GM19463 (cell line): ENCODE data around the gene ALKBH6.
A peak's percentile ranks its signal among the peaks of the same experiment; 100 is the strongest.
"Not testable (repeated sequence)": the region's sequence is repeated elsewhere in the genome, so short reads cannot be mapped to it uniquely, and the experiment has no call there.

ENCODE experiments used
- ATAC-seq: cut with Tn5 transposase; IDR thresholded peaks from one replicate; pipeline ENCODE4 v1.9.1; 2021; ENCODE audit warnings: mild to moderate bottlenecking, moderate library complexity; ENCODE audit not compliant: unreplicated experiment

The ALKBH6 gene

DNA sequence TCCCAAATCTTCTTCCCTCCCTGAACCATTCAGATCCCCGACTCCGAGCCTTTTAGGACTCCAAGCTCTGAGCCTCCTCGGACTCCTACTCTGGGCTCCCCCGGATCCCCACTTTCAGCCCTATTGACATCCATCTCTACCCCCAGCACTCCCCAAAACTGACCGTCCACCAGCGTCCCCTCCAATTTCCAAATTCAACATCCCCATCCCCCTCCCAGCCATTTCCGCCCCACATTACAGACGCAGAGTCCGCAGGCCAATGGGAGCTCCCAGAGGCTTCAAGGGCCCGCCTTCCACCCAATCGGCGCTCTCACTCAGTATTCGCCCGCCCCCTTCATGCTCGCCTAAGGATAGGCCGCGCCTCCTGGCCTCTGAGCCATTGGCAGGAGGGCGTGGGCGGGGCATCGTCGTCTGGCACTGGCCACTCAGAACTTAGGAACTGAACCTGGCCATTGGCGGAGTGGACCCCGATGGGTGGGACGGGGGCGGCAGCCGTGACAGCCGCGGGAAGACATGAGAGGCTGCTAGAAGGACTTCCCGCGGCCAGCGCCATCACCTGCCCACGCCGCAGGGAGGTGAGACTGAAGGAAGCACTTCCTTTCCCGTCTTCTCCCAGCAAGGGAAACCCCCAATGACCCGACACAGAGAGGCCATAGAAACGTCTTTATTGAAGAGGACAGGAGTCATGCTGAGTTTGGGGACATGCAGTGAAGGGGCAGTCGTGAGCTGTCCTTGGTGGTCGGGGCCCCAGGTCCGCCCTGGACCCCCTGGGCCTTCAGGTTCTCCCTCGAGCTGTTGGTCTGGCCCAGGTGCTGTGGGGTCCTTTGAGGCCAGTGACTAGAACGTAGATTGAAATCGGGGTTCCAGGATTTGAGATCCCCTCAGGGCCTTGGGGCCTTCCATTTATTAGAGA is at the start of gene ALKBH6:
TSS of gene ALKBH6 (minus strand) at position 202 of the 913 bp plus-strand sequence. CDS start 816 bp downstream, outside the sequence.
- peak; percentile 98 for ATAC-seq

DNA sequence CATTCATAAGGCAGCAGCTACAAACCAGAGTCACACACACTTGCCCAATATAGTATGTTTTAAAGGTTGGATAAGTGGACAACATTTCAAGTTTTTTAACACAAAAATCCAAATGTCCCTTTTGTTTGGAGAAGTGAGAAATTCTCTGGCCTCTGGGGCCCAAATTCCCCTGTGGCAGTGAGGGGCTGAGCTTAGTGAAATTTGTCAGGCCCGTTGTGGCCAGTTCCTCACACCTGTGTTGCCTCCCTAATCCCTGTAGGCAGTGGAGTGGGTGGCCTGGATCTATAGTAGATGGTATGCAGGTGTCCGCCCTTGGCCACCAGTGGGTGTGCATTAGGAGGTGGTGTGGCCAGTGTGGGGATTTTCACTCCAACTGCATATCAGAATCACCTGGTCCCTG is 47.4 kb upstream of the ALKBH6 start:
- no peak for ATAC-seq

DNA sequence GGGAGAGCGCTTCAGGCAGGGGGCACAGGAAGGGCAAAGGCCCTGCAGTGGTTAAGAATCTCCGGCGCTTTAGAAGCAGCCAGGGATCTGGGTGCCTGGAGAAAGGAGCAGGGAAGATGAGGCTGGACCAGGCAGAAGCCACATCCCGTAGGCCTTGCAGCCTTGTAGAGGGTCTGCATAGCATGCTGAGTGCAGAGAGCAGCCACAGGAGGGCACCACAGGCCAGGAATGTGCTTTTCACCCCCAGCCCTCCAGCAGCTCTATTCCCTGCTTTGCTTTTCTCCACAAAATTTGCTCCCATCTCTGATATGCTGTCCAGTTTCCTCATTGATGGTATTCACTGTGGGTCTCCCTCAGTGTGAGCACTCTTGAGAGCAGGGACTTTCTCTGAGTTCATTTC is 46.4 kb upstream of the ALKBH6 start:
- no peak for ATAC-seq

DNA sequence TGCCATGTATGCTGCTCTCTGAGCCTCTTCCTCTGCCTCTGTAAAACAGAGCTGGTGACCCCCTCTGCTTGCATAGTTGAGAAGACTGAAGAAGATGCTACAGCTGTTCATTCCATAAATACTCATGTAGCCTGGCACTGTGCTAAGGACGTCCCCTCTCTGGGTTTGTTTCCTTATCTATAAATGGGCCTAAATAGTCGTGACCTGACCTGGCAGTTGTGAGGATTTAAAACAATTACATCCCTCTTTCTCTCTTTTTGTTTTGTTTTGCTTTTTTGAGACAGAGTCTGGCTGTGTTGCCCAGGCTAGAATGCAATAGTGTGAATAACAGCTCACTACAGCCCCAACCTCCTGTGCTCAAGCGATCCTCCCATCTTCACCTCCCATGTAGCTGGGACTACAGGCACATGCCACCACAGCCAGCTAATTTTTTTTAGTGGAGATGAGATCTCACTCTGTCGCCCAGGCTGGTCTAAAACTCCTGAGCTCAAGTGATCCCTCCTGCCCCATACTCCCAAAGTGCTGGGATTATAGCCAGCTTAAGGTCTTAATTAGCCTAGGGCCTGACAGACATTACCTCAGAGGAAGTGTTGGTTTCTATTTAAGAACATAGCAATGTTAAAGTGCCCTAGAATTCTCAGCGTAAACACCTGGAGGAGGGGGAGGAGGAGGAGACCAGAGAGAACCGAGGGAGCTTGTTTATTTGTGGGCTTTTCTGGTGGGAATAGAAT is 45.3 kb upstream of the ALKBH6 start:
- no peak for ATAC-seq

DNA sequence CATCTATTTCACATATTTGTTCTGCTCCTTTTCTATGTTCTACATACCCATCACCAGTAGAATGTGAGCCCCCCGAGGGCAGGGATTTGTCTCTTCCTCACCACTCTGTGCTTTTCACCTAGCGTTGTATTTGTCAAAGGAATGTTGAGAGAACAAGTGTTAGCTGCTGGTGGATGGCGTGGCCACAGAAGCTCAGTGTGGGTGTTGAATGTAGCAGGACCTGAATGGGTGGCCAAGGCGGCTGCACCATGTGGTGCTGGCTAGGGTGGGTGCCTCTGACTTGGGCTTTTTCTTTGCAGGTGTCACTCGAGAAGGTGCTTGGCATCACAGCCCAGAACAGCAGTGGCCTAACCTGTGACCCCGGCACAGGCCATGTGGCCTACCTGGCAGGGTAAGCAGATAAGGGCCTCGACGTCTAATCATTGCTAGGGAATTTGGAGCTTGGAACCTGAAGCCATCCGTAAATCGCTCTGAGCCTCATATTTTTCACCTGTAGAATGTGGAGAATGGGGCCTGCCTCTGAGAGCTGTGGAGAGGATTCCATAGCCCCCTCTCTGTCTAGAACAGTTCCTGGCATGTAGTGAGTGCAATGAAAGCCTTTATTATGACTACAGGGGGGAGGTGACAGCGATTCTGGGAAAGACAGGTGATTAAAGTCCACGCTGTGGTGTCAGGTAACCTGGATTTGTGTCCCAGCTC is 44.6 kb upstream of the ALKBH6 start:
- ATAC-seq: no peak

DNA sequence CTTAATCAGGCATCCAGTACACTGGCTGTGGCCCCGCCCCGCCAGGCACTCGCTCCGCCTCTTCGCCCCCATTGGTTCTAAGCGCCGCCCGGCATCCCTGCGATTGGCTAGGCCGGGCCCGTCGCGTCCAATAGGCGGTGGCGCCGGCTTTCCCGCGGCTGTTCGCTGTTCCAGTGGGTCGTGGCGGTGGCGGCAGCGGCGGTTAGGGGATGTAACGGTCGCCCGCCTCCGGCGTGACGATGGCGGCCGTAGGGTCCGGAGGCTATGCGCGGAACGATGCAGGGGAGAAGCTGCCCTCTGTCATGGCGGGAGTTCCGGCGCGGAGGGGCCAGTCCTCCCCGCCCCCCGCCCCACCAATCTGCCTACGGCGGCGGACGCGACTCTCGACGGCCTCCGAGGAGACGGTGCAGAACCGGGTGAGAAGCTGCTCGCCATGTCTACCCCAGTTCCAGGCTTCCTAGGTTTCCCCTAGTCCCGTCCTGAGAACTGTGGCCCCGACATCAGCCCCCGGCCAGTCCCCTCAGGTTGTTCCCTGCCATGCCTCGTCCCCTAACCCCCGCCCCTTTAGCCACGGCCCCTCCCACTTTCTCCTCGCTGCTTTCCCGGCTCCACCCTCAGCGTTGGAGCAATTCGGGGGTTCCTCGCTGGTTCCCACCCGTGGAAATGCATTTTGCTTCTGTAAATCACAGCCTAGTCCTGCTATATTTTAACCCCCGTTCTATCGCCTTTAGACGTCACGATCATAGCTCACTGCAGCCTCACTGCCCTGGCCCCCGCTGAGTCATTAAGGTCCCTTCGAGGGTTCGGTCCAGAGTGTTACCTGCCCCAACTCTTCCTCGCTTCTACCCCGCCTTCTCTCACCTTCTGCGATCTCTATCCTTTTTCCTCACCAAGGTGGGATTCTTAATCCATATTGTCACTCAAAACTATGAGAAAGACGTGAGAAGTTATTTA is 41.0 kb upstream of the ALKBH6 start, which contains the start of gene WDR62:
TSS of gene WDR62 (plus strand) at position 165 of the 954 bp plus-strand sequence. CDS start at position 240, 75 bp downstream.
- peak; percentile 64 for ATAC-seq

DNA sequence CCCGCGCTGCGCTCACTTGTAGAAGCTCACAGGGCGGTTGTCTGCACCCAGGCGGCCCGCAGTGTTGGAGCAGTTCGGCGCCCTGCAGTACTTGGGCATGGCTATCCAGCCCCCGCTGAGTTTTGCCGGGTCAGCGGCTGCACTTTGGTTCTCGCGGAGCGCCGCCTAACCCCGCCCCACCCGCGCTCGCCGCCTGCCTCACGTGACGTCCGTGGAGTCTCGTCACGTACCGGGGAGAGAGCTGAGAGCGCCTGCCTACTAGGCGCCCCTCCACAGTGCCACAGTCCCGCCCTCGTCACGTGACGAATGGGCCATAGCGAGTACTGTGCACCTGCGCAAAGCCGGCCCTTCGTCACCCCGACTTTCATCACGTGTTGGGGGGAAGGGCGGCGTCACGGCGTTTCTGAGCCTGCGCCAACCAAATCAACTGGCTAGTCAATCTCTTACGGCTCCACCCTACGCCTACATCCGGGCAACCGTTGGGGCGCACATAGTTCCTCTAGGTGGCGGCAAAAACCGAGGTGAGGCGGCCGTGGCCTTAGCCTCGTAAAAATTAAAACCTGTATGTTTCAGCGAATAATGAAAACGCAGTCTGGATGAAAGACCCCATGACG is 40.2 kb upstream of the ALKBH6 start, which contains the start of gene THAP8:
TSS of gene THAP8 (minus strand) at position 167 of the 614 bp plus-strand sequence. CDS start at position 99, 68 bp downstream.
- ATAC-seq: peak; percentile 82

DNA sequence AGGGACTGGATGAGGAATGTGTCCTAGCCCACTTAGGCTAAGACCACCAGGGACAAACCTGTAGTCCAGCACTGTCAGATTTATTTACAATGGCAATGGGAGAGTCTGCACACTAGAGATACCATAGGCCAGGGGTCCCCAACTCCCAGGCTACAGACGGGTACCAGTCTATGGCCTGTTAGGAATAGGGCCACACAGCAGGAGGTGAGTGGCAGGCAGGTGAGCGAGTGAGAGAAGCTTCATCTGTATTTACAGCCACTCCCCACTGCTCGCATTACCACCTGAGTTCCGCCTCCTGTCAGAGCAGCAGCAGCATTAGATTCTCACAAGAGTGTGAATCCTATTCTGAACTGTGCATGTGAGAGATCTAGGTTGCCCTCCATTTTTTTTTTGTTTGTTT is 37.6 kb upstream of the ALKBH6 start:
- ATAC-seq: no peak

DNA sequence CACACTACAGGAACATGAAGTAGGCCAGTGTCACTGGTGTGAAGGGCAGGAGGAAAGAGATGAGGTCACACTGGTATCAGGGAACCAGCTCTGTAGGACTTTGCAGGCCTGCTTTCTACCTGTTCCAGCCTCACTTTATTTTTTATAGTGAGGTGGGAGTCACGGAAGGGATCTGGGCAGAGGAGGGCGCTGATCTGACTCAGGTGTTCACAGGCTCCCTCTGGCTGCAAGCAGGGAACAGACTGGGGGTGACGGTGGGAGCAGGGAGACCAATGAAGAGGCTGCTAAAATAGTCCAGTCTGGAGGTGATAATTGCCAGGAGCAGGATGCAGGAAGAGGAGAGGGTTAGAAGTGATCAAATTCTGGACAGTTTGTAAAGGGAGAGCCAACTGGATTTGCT is 37.2 kb upstream of the ALKBH6 start:
- no peak for ATAC-seq

DNA sequence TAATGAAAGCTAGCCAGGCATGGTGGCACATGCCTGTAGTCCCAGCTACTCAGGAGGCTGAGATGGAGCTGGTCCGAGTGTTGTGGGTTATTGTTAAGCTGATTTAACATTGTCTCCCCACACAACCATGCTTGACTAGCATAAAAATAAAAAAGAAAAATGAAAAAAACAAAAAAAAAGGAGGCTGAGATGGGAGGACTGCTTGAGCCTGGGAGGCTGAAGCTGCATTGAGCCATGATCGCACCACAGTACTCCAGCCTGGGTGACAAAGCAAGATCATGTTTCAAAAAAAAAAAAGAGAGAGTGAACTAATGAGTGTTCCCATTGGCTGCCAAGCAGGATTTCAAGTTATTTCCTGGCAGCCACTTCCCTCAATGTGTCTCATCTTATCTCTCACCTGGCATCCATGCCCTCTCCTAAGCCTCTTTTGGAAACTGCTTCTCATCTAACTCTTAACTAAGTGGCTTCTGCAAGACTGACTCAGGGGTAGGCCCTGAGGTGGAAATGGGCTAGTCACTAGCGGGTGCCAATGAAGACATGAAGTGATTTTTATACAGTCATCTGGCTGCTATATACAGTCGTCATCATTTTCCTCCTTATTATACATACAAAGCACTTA is 35.2 kb upstream of the ALKBH6 start:
- no peak for ATAC-seq

DNA sequence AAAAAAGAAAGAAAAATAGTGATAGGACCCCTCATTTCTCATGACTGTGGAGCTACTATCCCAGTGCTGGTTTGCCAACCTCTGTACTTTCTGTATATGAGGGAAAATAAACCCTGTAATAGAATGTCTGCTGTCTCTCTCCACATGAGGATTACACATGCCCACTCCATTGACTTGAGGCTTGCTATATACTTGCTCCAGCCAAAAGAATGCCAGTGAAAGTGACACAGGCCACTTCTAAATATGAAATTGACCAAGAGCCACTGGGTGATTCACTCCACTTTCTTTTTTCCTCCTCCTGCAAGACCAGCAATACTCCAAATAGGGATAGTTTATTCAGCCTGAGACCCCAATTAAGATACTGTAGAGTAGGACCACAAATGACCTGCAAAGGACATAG is 33.8 kb upstream of the ALKBH6 start:
- no peak for ATAC-seq

DNA sequence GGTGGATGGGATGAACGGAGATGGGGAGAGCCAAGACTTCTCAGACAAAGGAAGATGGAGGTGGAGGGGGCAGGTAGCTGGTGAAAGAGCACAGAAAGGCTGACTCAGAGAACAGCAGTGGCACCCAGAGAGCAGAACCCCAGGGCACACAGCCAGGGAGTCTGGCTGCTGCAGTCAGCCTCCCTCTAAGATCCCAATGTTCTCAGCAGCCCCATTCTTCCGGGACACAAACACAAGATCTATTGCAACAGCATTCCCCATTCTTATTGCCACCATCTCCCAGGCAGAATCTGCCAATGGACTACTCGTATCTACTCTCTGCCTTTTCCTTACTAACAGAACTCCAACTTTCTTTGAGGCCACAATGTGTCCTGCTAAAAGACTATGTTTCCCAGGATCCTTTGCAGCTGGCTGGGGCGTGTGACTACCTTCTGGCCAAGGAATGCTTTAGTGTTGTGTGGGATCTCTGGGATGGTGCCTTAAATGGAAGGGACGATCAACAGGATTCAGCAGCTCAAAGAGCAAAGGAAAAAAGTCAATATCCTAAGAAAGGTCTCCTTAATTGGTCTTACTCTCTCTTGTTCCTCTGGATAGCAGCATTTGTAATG is 32.5 kb upstream of the ALKBH6 start:
- ATAC-seq: no peak

DNA sequence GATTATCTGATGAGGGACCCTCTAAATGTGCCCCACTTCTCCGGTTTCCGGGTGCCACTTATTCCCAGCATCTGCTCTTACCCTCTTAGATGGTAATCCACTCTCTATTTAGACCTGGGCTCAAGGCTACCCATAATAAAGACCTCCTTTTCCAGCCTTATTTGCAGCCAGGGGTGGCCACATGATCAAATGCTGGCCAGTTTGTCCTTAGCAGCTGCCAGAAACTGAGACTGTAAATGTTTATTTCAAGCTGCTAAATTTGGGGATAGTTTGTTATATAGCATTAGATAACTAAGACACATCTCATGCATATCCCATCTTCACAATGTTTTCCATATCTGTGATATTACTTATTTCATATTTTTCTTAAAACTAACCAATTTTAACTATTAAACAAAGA is 29.9 kb upstream of the ALKBH6 start:
- ATAC-seq: no peak

DNA sequence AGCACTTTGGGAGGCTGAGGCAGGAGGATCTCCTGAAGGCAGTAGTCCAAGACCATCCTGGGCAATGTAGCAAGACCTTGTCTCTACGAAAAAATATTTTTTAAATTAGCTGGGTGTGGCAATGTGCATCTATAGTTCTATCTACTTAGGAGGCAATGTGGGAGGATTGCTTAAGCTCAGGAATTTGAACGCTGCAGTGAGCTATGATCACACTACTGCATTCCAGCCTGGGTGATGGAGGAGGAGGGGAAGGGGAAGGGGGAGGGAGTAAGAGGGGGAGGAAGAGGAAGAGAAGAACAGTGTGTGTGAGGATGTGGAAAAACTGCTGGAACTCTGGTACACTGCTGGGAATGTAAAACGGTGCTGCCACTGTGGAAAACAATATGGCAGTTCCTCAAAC is 27.8 kb upstream of the ALKBH6 start:
- ATAC-seq: no peak

DNA sequence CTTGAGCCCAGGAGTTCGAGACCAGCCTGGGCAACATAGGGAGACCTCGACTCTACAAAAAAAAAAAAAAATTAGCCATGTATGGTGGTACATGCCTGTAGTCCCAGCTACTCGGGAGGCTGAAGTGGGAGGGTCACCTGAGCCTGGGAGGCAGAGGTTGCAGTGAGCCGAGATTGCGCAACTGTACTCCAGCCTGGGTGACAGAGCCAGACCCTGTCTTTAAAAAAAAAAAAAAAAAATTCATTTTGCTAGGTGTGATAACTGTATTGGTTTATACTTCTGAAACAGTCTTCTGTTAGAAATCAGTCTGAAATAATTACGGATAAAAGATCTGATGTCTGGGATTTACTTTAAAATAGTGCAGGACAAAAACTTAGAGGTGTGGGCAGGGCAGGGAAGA is 27.1 kb upstream of the ALKBH6 start:
- not testable (repeated sequence) for ATAC-seq

DNA sequence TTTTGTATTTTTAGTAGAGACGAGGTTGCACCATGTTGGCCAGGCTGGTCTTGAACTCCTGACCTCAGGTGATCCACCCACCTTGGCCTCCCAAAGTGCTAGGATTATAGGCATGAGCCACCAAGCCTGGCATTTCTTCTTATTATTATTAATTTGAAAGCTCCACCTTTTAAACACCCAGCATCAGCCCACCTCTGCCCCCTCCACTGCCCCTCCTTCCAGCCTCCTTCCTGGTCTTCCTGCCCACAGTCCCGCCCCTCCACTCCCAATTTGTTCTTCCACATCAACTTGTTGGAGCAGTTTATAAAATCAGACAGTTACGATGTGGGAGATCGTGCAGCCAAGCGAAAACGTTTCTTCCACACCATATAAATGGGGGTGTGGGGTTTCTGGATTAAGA is 26.5 kb upstream of the ALKBH6 start:
- ATAC-seq: no peak

DNA sequence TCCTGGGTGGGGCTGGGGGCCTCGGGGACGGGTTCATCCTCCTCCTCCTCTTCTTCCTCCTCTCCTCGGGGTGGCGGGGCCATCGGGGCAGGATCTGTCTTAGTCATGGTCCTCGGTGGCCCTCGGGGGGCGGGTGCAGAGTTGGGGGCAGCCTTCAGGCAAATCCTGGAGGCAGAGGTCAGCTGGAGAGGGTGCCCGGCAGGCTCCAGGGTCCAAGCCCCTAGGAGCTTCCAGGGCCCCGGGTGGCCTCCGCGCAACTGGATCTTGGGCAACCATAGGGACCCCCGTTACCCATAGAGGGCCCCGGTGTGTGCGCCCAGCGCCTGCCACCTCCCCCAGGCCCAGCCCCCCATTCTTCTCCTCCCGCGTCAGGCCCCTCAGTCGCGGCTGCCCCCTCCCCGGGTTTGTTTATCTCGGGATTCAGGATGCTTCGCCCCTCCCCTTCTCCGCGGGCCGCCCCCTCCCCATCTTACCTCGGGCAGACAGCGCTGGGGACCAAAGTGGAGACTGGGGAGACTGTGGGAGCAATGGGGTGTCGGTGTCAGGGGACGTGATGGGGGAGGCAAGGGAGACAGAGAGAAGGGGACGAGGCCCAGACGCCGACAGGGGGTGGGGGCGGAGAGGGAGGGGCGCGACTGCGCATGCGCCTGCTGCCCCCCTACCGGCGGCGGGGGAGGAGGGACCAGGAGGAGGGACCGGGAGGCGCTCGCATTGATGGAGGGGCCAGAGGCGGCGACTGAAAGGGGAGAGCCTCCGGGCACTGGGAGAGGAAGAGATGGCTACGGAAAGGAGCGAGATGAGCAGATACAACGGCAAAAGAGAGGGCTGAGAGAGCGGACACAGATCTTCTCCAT is 18.5 kb upstream of the ALKBH6 start, which contains the start of gene CLIP3:
TSS of gene CLIP3 (minus strand) at position 623 of the 854 bp plus-strand sequence. CDS start at position 107, 516 bp downstream.
- ATAC-seq: no peak

DNA sequence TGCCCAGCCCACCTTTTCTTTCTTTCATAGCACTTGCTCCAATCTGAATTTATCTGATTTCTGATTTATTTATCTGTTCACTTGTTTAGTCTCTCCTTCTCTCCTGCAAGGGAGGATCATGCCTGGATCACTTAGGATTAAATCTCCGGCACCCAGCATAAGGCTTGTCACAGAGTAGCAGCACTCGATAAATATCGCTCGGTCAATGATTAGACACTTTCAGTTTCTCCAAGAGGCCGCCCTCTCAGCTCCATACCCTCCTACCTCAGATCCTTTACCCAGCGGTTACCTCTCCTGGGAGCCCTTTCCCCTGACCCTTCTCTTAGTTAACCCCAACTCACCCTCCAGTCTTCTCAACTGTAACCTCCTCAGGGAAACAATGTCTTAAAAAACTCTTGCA is 17.3 kb upstream of the ALKBH6 start:
- ATAC-seq: no peak
